GM21447 (cell line): ENCODE measurements around the gene GPR31.
A peak's percentile ranks its signal among the peaks of the same experiment; 100 is the strongest.
"Not testable (repeated sequence)": the region's sequence is repeated elsewhere in the genome, so short reads cannot be mapped to it uniquely, and the experiment has no call there.

ENCODE experiments used
- ATAC-seq: cut with Tn5 transposase; IDR thresholded peaks from one replicate; pipeline ENCODE4 v1.9.1; 2021; ENCODE audit not compliant: unreplicated experiment

Gene GPR31

GRCh38 chr6:167157863-167158262, at the start of gene GPR31:
TSS of gene GPR31 (minus strand) at chr6:167157980. CDS start at chr6:167157831, 149 bp downstream.
- ATAC-seq = no peak

GRCh38 chr6:167207527-167207926, 49.7 kb upstream of the GPR31 start:
- ATAC-seq = no peak

GRCh38 chr6:167205316-167205715, 47.5 kb upstream of the GPR31 start:
- not testable (repeated sequence) for ATAC-seq

- ATAC-seq = not testable (repeated sequence)
Observed at GRCh38 chr6:167204059-167204348, 46.2 kb upstream of the GPR31 start.

- not testable (repeated sequence) for ATAC-seq
Observed at GRCh38 chr6:167203261-167204058, 45.7 kb upstream of the GPR31 start.

GRCh38 chr6:167202613-167203012, 44.8 kb upstream of the GPR31 start:
- not testable (repeated sequence) for ATAC-seq

GRCh38 chr6:167200806-167201205, 43.0 kb upstream of the GPR31 start:
- ATAC-seq = no peak

- not testable (repeated sequence) for ATAC-seq
Observed at GRCh38 chr6:167195941-167196610, 38.3 kb upstream of the GPR31 start.

GRCh38 chr6:167193515-167194125, 35.8 kb upstream of the GPR31 start:
- not testable (repeated sequence) for ATAC-seq

- not testable (repeated sequence) for ATAC-seq
Observed at GRCh38 chr6:167191043-167191583, 33.3 kb upstream of the GPR31 start.

- not testable (repeated sequence) for ATAC-seq
Observed at GRCh38 chr6:167187275-167187674, 29.5 kb upstream of the GPR31 start.

GRCh38 chr6:167185101-167185500, 27.3 kb upstream of the GPR31 start:
- not testable (repeated sequence) for ATAC-seq

GRCh38 chr6:167182913-167183314, 25.1 kb upstream of the GPR31 start:
- ATAC-seq = peak; percentile 67

- ATAC-seq = not testable (repeated sequence)
Observed at GRCh38 chr6:167181351-167181750, 23.6 kb upstream of the GPR31 start.

GRCh38 chr6:167180086-167180485, 22.3 kb upstream of the GPR31 start:
- ATAC-seq = not testable (repeated sequence)

- ATAC-seq = not testable (repeated sequence)
Observed at GRCh38 chr6:167178896-167179655, 21.3 kb upstream of the GPR31 start.

GRCh38 chr6:167177271-167177670, 19.5 kb upstream of the GPR31 start:
- ATAC-seq = not testable (repeated sequence)

- ATAC-seq = not testable (repeated sequence)
Observed at GRCh38 chr6:167172011-167172410, 14.2 kb upstream of the GPR31 start.

GRCh38 chr6:167171300-167171699, 13.5 kb upstream of the GPR31 start:
- not testable (repeated sequence) for ATAC-seq

GRCh38 chr6:167169867-167170266, 12.1 kb upstream of the GPR31 start:
- not testable (repeated sequence) for ATAC-seq

GRCh38 chr6:167168296-167168695, 10.5 kb upstream of the GPR31 start:
- ATAC-seq = not testable (repeated sequence)
